Mucosa of stomach (tissue), 1 donor: ENCODE results near the gene KIRREL3.

Source experiments
- H3K27me3 ChIP-seq: one replicate; pipeline ENCODE4 v1.7.0; 2013; ENCODE audit warnings: mild to moderate bottlenecking, low read length; ENCODE audit not compliant: control insufficient read depth, insufficient read depth
- H3K36me3 ChIP-seq: one replicate; pipeline ENCODE4 v1.7.0; 2013; ENCODE audit warnings: low read length; ENCODE audit not compliant: control insufficient read depth, insufficient read depth
- H3K4me1 ChIP-seq: one replicate; pipeline ENCODE4 v1.7.0; 2013; ENCODE audit warnings: mild to moderate bottlenecking, low read length; ENCODE audit not compliant: control insufficient read depth, insufficient read depth
- H3K4me3 ChIP-seq: one replicate; pipeline ENCODE4 v1.7.0; 2013; ENCODE audit warnings: low read length
- H3K9ac ChIP-seq: one replicate; pipeline ENCODE4 v1.7.0; 2013; ENCODE audit warnings: mild to moderate bottlenecking, low read length, moderate library complexity
- H3K9me3 ChIP-seq: one replicate; pipeline ENCODE4 v1.7.0; 2013; ENCODE audit warnings: mild to moderate bottlenecking, low read length, moderate library complexity; ENCODE audit not compliant: control insufficient read depth
- donor health status: Pancreatic carcinoma.

Gene KIRREL3

GRCh38 chr11:126844789-126845188 is 155.8 kb downstream of the KIRREL3 start:
- Histone ChIP-seq H3K9ac (no peak overlapping the region), H3K4me1 (no peaks in the 10 kb centered on the region), H3K9me3 (no peaks in the 10 kb centered on the region), H3K4me3 (no peak overlapping the region), H3K27me3 (no peaks in the 10 kb centered on the region), H3K36me3 (no peaks in the 10 kb centered on the region)

GRCh38 chr11:126843096-126843495 is 157.5 kb downstream of the KIRREL3 start:
- Histone ChIP-seq H3K27me3 (no peaks in the 10 kb centered on the region), H3K4me1 (no peaks in the 10 kb centered on the region), H3K9me3 (no peaks in the 10 kb centered on the region), H3K4me3 (no peak overlapping the region), H3K36me3 (no peaks in the 10 kb centered on the region), H3K9ac (no peak overlapping the region)

DNA sequence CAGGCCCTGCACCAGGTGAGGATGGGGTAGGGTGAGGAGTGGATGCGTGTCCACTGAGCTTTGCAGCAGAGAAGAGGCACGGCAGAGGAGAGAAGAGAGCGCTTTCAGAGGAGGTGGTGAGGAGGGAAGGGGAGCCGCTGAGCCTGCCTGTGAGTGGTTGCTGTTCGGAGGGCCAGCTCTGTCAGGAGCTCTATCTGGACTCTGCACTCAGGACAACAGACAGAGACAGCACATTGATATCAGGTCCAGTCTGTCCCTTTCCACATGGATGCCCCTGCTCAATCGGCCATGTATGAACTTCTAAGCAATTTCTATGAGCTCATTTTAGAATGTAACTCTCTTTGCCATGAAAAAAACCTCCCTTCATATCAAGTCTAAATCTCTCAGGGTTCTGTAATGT is 158.6 kb downstream of the KIRREL3 start:
- Histone ChIP-seq H3K4me3 (no peak overlapping the region), H3K27me3 (no peaks in the 10 kb centered on the region), H3K36me3 (no peaks in the 10 kb centered on the region), H3K9me3 (no peaks in the 10 kb centered on the region), H3K4me1 (peaks cover 6% of the 10 kb centered on the region), H3K9ac (no peak overlapping the region)

DNA sequence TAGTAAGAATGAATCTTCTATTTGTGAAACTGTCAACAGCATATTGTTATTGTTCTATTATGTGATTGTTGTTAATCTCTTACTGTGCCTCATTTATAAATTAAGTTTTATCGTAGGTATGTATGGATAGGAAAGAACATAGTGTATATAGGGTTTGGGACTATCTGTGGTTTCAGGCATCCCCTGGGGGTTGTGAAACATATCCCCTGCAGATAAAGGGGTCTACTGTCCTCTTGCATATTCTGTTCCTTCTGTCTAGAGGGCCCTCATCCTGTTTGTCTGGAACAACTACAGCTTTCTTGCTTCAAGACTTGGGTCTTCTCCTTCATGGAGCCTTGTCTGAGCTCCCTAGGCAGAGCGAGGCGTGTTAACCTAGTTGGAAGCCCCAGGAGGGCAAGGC is 159.6 kb downstream of the KIRREL3 start:
- Histone ChIP-seq H3K9ac (no peak overlapping the region), H3K36me3 (no peaks in the 10 kb centered on the region), H3K27me3 (no peaks in the 10 kb centered on the region), H3K4me3 (no peak overlapping the region), H3K9me3 (no peaks in the 10 kb centered on the region), H3K4me1 (peaks cover 11% of the 10 kb centered on the region)

- Histone ChIP-seq H3K36me3 (no peaks in the 10 kb centered on the region), H3K4me3 (no peak overlapping the region)
These were observed 160.2 kb downstream of the KIRREL3 start for GRCh38 chr11:126840201-126840886.

DNA sequence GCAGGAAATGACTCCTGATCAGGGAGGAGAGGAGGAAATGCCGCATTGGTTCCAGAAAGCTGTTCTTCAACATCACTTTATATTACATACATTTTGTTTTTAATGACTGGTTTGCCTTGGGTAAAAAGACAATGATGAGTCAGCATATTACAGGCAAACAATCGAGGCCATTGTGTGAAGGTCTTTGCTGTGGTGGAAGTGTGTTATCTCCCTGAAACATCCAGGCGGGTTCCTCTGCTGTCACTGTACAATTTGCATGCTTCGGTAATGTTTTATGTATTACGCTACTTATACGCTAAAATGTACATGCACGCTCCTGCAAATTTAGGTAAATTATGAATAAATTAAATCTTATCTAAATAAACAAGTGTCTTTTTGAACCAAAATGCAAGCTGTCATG is 161.1 kb downstream of the KIRREL3 start:
- H3K36me3 ChIP-seq, result no peaks in the 10 kb centered on the region
- H3K4me3 ChIP-seq, result no peak overlapping the region
- no peaks in the 10 kb centered on the region for H3K27me3 ChIP-seq
- H3K9me3 ChIP-seq, result no peaks in the 10 kb centered on the region
- no peak overlapping the region for H3K9ac ChIP-seq
- peaks cover 15% of the 10 kb centered on the region for H3K4me1 ChIP-seq

More at GRCh38 chr11:126840201-126840886, 160.2 kb downstream of the KIRREL3 start:
- Histone ChIP-seq H3K4me1 (peaks cover 11% of the 10 kb centered on the region), H3K9me3 (no peaks in the 10 kb centered on the region), H3K27me3 (no peaks in the 10 kb centered on the region), H3K9ac (no peak overlapping the region)

- H3K9me3 ChIP-seq, result no peaks in the 10 kb centered on the region
- peaks cover 22% of the 10 kb centered on the region for H3K4me1 ChIP-seq
- H3K27me3 ChIP-seq, result no peaks in the 10 kb centered on the region
- H3K4me3 ChIP-seq, result no peak overlapping the region
- H3K36me3 ChIP-seq, result no peaks in the 10 kb centered on the region
- H3K9ac ChIP-seq, result no peak overlapping the region
These were observed 161.8 kb downstream of the KIRREL3 start for GRCh38 chr11:126838779-126839178.

- Histone ChIP-seq H3K9me3 (no peaks in the 10 kb centered on the region), H3K9ac (no peak overlapping the region), H3K4me3 (no peak overlapping the region), H3K36me3 (no peaks in the 10 kb centered on the region), H3K4me1 (peaks cover 32% of the 10 kb centered on the region), H3K27me3 (no peaks in the 10 kb centered on the region)
These were observed 163.0 kb downstream of the KIRREL3 start for GRCh38 chr11:126837581-126837980.

GRCh38 chr11:126834573-126834972 is 166.0 kb downstream of the KIRREL3 start:
- H3K36me3 ChIP-seq, result no peaks in the 10 kb centered on the region
- peaks cover 46% of the 10 kb centered on the region for H3K4me1 ChIP-seq
- no peak overlapping the region for H3K9ac ChIP-seq
- no peaks in the 10 kb centered on the region for H3K9me3 ChIP-seq
- H3K4me3 ChIP-seq, result no peak overlapping the region
- no peaks in the 10 kb centered on the region for H3K27me3 ChIP-seq

DNA sequence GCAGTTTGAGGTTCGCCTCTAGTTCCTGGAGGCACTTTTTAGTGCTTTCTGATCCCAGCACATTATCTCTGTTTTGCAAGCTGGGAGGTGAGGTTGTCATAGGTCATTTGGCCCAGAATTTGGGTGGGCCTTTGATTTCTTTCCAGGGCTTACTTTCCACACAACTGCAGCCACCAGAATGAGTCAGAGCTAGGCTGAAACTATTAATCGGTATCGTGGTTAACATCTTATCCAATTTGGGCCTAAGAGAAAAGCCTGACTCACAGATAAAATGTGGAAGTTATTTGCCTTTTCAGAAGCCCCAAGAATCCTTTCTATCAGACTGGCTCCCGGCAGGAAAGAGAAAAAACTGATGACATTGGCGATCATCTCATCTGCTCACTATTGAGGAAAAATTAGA is 166.4 kb downstream of the KIRREL3 start:
- H3K4me3 ChIP-seq, result no peak overlapping the region
- no peaks in the 10 kb centered on the region for H3K27me3 ChIP-seq
- H3K36me3 ChIP-seq, result no peaks in the 10 kb centered on the region
- no peak overlapping the region for H3K9ac ChIP-seq
- H3K9me3 ChIP-seq, result no peaks in the 10 kb centered on the region
- H3K4me1 ChIP-seq, result peaks cover 50% of the 10 kb centered on the region

GRCh38 chr11:126833065-126833464 is 167.5 kb downstream of the KIRREL3 start:
- Histone ChIP-seq H3K9ac (no peak overlapping the region), H3K36me3 (no peaks in the 10 kb centered on the region), H3K4me1 (peaks cover 50% of the 10 kb centered on the region), H3K9me3 (no peaks in the 10 kb centered on the region), H3K4me3 (no peak overlapping the region), H3K27me3 (no peaks in the 10 kb centered on the region)

DNA sequence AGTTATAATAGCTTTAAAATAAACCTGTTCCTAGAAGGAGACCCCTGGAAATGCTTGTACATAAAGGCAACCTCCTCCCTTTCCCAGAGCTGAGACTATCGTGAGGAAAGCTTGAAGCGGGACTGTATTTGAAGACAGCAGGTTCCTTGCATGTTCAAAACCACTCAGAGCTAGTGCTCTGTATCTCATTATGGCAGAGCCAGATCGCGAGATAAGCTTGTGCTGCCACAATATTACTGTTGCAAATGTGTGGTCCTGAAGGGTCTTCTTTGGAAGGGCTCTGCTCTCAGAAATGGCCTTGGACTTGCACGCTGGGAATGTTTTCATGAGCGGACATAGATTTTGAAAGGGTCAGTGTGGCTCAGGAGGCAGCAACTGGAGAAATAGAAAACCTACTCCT is 168.2 kb downstream of the KIRREL3 start:
- H3K27me3 ChIP-seq, result no peaks in the 10 kb centered on the region
- H3K36me3 ChIP-seq, result no peaks in the 10 kb centered on the region
- no peak overlapping the region for H3K4me3 ChIP-seq
- H3K9ac ChIP-seq, result no peak overlapping the region
- no peaks in the 10 kb centered on the region for H3K9me3 ChIP-seq
- H3K4me1 ChIP-seq, result peaks cover 47% of the 10 kb centered on the region
